Measurements from ENCODE around the gene GMFB. TPM values are rescaled to one million over a fixed set of nuclear protein-coding genes. Genes with fewer than 3 reads are reported as not detected.
"Not testable (repeated sequence)": the region's sequence is repeated elsewhere in the genome, so short reads cannot be mapped to it uniquely, and the experiment has no call there.

Gene GMFB
- total RNA-seq, 4 donors from 2014 or later: 39.5 to 169 (median 45.7) TPM

DNA sequence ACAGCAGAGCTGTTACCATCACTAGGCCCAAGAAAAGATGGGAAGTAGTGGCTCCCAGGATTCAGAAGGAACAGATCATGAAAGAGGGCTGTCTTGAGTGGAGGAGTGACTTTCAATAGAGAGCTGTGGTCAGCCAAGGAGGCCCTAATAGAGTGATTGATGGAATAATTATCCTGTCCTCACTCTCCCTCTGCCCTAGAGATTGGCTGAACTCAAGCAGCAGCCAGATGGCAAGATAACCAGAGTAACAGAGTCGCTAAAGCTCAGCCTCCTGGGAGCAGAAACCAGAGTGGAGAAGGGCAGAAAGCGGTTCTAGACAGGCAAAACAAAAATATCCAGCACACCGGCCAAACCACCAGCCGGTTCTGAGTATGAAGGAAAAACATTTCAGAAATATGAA is 23.1 kb downstream of the GMFB start:
- Histone ChIP-seq H3K4me1 (no peaks in the 10 kb centered on the region), H3K27me3 (no peaks in the 10 kb centered on the region), H3K27ac (no peak overlapping the region), H3K9me3 (no peaks in the 10 kb centered on the region), H3K36me3 (no peaks in the 10 kb centered on the region), H3K4me3 (no peak overlapping the region)
- intact Hi-C loops (cut with DNase I; ENCODE audit: low total_unique reads): no loop called here
- TF ChIP-seq POLR2A (IDR thresholded peaks at IDR 0.05): no peak
- no peak for TF ChIP-seq CTCF (IDR thresholded peaks at IDR 0.05)
- no peak for DNase-seq

- Histone ChIP-seq H3K27me3 (no peaks in the 10 kb centered on the region), H3K4me3 (no peak overlapping the region), H3K9me3 (no peaks in the 10 kb centered on the region), H3K27ac (no peak overlapping the region), H3K4me1 (no peaks in the 10 kb centered on the region), H3K36me3 (no peaks in the 10 kb centered on the region)
- TF ChIP-seq POLR2A (IDR thresholded peaks at IDR 0.05) (no peak), CTCF (IDR thresholded peaks at IDR 0.05) (no peak)
- intact Hi-C loops (cut with DNase I; ENCODE audit: low total_unique reads): no loop called here
- DNase-seq: no peak
Measured at GRCh38 chr14:54462048-54462447, 26.7 kb downstream of the GMFB start.

DNA sequence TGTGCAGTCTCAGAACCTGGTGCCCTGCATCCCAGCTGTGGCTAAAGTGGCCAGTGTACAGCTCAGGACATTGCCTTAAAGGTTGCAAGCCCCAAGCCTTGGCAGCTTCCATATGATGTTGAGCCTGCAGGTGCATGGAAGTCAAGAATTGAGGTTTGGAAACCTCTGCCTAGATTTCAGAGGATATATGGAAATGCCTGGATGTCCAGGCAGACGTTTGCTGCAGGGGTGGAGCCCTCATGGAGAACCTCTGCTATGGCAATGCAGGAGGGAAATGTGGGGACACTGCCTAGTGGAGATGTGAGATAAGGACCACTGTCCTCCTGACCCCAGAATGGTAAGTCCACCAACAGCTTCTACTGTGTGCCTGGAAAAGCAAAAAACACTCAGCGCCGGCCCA is 29.7 kb downstream of the GMFB start:
- intact Hi-C loops (cut with DNase I; ENCODE audit: low total_unique reads): no loop called here
- H3K27ac ChIP-seq: no peak overlapping the region

GRCh38 chr14:54458536-54458935 is 30.2 kb downstream of the GMFB start:
- DNase-seq; H3K27ac ChIP-seq; intact Hi-C loops (cut with DNase I; ENCODE audit: low total_unique reads); H3K36me3 ChIP-seq; H3K4me3 ChIP-seq; H3K9me3 ChIP-seq; H3K4me1 ChIP-seq; H3K27me3 ChIP-seq: not testable (repeated sequence)

More for the DNA sequence above, 29.7 kb downstream of the GMFB start:
- DNase-seq: no peak
- Histone ChIP-seq H3K27me3 (no peaks in the 10 kb centered on the region), H3K36me3 (no peaks in the 10 kb centered on the region), H3K9me3 (no peaks in the 10 kb centered on the region), H3K4me1 (no peaks in the 10 kb centered on the region), H3K4me3 (no peak overlapping the region)
- TF ChIP-seq POLR2A (IDR thresholded peaks at IDR 0.05) (no peak), CTCF (IDR thresholded peaks at IDR 0.05) (no peak)

DNA sequence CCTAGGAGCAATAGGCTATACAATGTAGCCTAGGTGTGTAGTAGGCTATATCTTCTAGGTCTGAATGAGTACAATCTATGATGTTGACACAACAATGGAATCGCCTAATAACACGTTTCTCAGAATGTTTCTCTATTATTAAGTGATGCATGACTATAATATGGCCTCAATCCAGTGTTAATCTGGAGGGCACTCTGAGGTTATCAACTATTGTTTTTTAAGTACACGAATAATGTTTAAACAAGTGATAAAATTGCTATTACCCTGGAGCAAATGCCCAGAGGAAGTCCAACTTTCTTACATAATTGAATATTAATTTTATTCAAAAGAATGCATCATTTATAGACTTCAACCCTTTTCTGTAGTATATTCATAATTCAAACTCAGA is 31.2 kb downstream of the GMFB start:
- H3K36me3 ChIP-seq: no peaks in the 10 kb centered on the region
- H3K4me3 ChIP-seq: no peak overlapping the region
- DNase-seq: no peak
- no peak overlapping the region for H3K27ac ChIP-seq
- H3K4me1 ChIP-seq: no peaks in the 10 kb centered on the region
- H3K9me3 ChIP-seq: no peaks in the 10 kb centered on the region
- H3K27me3 ChIP-seq: no peaks in the 10 kb centered on the region
- intact Hi-C loops (cut with DNase I; ENCODE audit: low total_unique reads): no loop called here
- TF ChIP-seq POLR2A (IDR thresholded peaks at IDR 0.05) (no peak), CTCF (IDR thresholded peaks at IDR 0.05) (no peak)

GRCh38 chr14:54456820-54457608 is 31.8 kb downstream of the GMFB start:
- H3K27me3 ChIP-seq; H3K27ac ChIP-seq; intact Hi-C loops (cut with DNase I; ENCODE audit: low total_unique reads); H3K4me3 ChIP-seq; H3K36me3 ChIP-seq; DNase-seq; H3K4me1 ChIP-seq; H3K9me3 ChIP-seq: not testable (repeated sequence)
